ENCODE measurements around the gene KCNQ2. TPM values are rescaled to one million over a fixed set of nuclear protein-coding genes. Genes with fewer than 3 reads are reported as not detected.

Gene KCNQ2
- total RNA-seq, 1 experiment from 2014 or later = 86.5 TPM

- Histone ChIP-seq H3K4me1 (ENCODE audit: control insufficient read depth in 1 of 2, insufficient read depth in 2 of 2, low read length in 2 of 2) (no peaks in the 10 kb centered on the region), H3K27ac (ENCODE audit: low read depth, low read length) (no peak overlapping the region)
Measured at GRCh38 chr20:63386491-63386890, 86.0 kb downstream of the KCNQ2 start.

More at GRCh38 chr20:63386491-63386890, 86.0 kb downstream of the KCNQ2 start:
- no peaks in the 10 kb centered on the region for H3K27me3 ChIP-seq (ENCODE audit: insufficient read depth, low read length)
- CTCF ChIA-PET = no interaction called here
- H3K79me2 ChIP-seq (ENCODE audit: insufficient read depth, low read length) = no peaks in the 10 kb centered on the region
- DNase-seq (ENCODE audit: low read depth, low spot score) (no peak), ATAC-seq (no peak)
- no peaks in the 10 kb centered on the region for H3K9me2 ChIP-seq (ENCODE audit: insufficient read depth)
- no peak overlapping the region for H3K4me2 ChIP-seq (ENCODE audit: low read length)
- peaks cover 14 to 33% of the 10 kb centered on the region in 2 experiments; a peak in 2 of 4 replicates for H3K9me3 ChIP-seq (ENCODE audit: control insufficient read depth in 1 of 2, insufficient read depth in 1 of 2, low read depth in 1 of 2, low read length in 2 of 2)
- BruUV-seq (replicated peaks) = no TSS peak
- no peak overlapping the region for H3K4me3 ChIP-seq (replicated peaks in 1 of 2; ENCODE audit: low read depth in 1 of 2, low read length in 2 of 2)
- H2AFZ ChIP-seq (ENCODE audit: low read depth, low read length, poor library complexity, severe bottlenecking) = no peak overlapping the region
- RAD21 ChIA-PET (ENCODE audit: low non-redundant PET in 1 of 2, low total read pairs in 2 of 2, uncharacterized antibody in 2 of 2, unreplicated experiment in 2 of 2) = no interaction called here
- no peak overlapping the region for H3K9ac ChIP-seq (ENCODE audit: low read length)
- POLR2A ChIA-PET = no interaction called here
- intact Hi-C loops (cut with micrococcal nuclease) = no loop called here
- TF ChIP-seq ZNF274 (IDR thresholded peaks at IDR 0.05; ENCODE audit: low read depth, low read length) (no peak), CBX3 (IDR thresholded peaks at IDR 0.05; ENCODE audit: low read depth) (no peak), FOSL1 (IDR thresholded peaks at IDR 0.05; ENCODE audit: low read depth) (no peak), ZFX (IDR thresholded peaks at IDR 0.05) (no peak), EZH2 (IDR thresholded peaks at IDR 0.05) (no peak), EGR1 (IDR thresholded peaks at IDR 0.05; ENCODE audit: low read depth) (no peak), POLR2A (IDR thresholded peaks at IDR 0.05; ENCODE audit: borderline replicate concordance, extremely low read depth, insufficient read depth, insufficient read length) (no peak), SP1 (IDR thresholded peaks at IDR 0.05; ENCODE audit: low read depth) (no peak), SRF (IDR thresholded peaks at IDR 0.05; ENCODE audit: low read depth) (no peak), REST (IDR thresholded peaks at IDR 0.05; ENCODE audit: low read depth) (no peak), POLR2AphosphoS5 (IDR thresholded peaks at IDR 0.05; ENCODE audit: low read depth, low read length) (no peak), ZBTB33 (IDR thresholded peaks at IDR 0.05; ENCODE audit: extremely low read depth, insufficient replicate concordance, low read length) (no peak), RAD21 (IDR thresholded peaks at IDR 0.05; ENCODE audit: low read depth) (no peak), ELF1 (IDR thresholded peaks at IDR 0.05; ENCODE audit: borderline replicate concordance, low read depth) (no peak), MAX (IDR thresholded peaks at IDR 0.05) (no peak), TCF7L2 (IDR thresholded peaks at IDR 0.05; ENCODE audit: borderline replicate concordance, extremely low read depth, insufficient read depth, insufficient read length) (no peak), CEBPB (IDR thresholded peaks at IDR 0.05; ENCODE audit: low read depth) (no peak), CTCF (IDR thresholded peaks at IDR 0.05 in 2 of 3, conservative IDR thresholded peaks at IDR 0.05 in 1 of 3; ENCODE audit: borderline replicate concordance in 1 of 3, insufficient read depth in 1 of 3, low read depth in 2 of 3, low read length in 2 of 3) (no peak)
- no peaks in the 10 kb centered on the region for H3K36me3 ChIP-seq (ENCODE audit: control insufficient read depth in 1 of 2, insufficient read depth in 2 of 2, low read length in 2 of 2)
- H4K20me1 ChIP-seq (ENCODE audit: insufficient read depth) = no peaks in the 10 kb centered on the region

Measured in HCT116 (cell line).